ENCODE measurements around the gene IFNAR1.

Gene IFNAR1

DNA sequence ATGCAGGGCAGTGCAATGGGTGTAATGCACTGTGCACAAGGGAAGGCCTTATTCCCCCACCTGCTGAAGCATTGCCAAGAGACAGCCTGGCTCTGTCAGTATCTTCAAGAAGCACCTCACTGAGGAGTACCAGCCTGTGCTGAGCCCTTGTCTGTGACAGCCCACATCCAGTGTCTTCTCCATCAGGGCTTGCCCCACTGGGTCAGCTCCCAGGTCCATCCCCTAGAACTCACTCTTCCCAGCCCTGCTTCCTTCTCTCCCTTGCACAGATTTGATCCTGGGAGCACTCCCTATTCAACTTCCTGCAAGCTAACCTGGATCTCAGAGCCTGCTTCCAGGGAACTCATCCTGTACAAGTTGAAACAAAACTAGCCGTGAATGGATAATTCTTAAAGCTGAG lies 44.8 kb downstream of the IFNAR1 start:
- Histone ChIP-seq H3K4me1 (ENCODE audit: insufficient read depth, low read length, poor library complexity, severe bottlenecking) (peaks cover 11% of the 10 kb centered on the region), H2AFZ (ENCODE audit: low read length) (no peak overlapping the region), H3K9me2 (replicated peaks; ENCODE audit: low read depth, low read length) (no peaks in the 10 kb centered on the region), H4K20me1 (ENCODE audit: insufficient read depth, low read length, poor library complexity, severe bottlenecking) (no peaks in the 10 kb centered on the region), H3K79me2 (ENCODE audit: insufficient read depth, low read length) (no peaks in the 10 kb centered on the region), H3K9ac (ENCODE audit: low read depth, low read length, poor library complexity, severe bottlenecking) (no peak overlapping the region), H3K36me3 (ENCODE audit: insufficient read depth, low read length) (no peaks in the 10 kb centered on the region), H3K4me2 (ENCODE audit: low read depth, low read length, poor library complexity, severe bottlenecking) (no peak overlapping the region), H3K4me3 (ENCODE audit: low read length, poor library complexity, severe bottlenecking) (no peak overlapping the region), H3F3A (ENCODE audit: low read depth) (no peaks in the 10 kb centered on the region), H3K27me3 (ENCODE audit: insufficient read depth, low read length, poor library complexity, severe bottlenecking) (no peaks in the 10 kb centered on the region), H3K9me3 (ENCODE audit: insufficient read depth, low read depth, low read length) (peaks cover 12% of the 10 kb centered on the region; the same call in 1 of the 2 replicates)
- TF ChIP-seq, protein P1, sequence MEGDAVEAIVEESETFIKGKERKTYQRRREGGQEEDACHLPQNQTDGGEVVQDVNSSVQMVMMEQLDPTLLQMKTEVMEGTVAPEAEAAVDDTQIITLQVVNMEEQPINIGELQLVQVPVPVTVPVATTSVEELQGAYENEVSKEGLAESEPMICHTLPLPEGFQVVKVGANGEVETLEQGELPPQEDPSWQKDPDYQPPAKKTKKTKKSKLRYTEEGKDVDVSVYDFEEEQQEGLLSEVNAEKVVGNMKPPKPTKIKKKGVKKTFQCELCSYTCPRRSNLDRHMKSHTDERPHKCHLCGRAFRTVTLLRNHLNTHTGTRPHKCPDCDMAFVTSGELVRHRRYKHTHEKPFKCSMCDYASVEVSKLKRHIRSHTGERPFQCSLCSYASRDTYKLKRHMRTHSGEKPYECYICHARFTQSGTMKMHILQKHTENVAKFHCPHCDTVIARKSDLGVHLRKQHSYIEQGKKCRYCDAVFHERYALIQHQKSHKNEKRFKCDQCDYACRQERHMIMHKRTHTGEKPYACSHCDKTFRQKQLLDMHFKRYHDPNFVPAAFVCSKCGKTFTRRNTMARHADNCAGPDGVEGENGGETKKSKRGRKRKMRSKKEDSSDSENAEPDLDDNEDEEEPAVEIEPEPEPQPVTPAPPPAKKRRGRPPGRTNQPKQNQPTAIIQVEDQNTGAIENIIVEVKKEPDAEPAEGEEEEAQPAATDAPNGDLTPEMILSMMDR (conservative IDR thresholded peaks at IDR 0.05; ENCODE audit: low read length), result no peak
- no peak for TF ChIP-seq EZH2phosphoT487 (IDR thresholded peaks at IDR 0.05; ENCODE audit: borderline replicate concordance)

DNA sequence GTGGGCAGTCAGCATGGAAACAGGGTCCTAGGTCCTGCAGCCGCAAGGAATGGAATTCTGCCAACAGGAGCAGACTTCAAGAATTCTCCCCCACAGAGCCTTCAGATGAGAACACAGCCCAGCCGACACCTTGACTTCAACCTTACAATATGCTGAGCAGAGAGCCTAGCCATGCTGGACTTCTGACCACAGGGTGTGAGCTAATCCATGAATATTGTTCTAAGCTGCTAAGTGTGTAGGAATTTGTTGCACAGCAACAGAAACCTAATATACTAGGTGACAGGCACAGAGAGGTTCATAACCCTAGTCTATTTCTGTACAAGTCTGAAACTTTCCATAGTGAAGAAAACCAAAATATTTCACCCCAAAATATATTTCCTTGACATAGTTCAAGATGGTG lies 45.5 kb downstream of the IFNAR1 start:
- H3K9me3 ChIP-seq (ENCODE audit: insufficient read depth, low read depth, low read length), result peaks cover 12% of the 10 kb centered on the region; the same call in 1 of the 2 replicates
- H3K27me3 ChIP-seq (ENCODE audit: insufficient read depth, low read length, poor library complexity, severe bottlenecking), result no peaks in the 10 kb centered on the region
- H3K79me2 ChIP-seq (ENCODE audit: insufficient read depth, low read length), result no peaks in the 10 kb centered on the region
- no peak overlapping the region for H3K9ac ChIP-seq (ENCODE audit: low read depth, low read length, poor library complexity, severe bottlenecking)
- H3K36me3 ChIP-seq (ENCODE audit: insufficient read depth, low read length), result no peaks in the 10 kb centered on the region
- no peaks in the 10 kb centered on the region for H3K9me2 ChIP-seq (replicated peaks; ENCODE audit: low read depth, low read length)
- H3K4me1 ChIP-seq (ENCODE audit: insufficient read depth, low read length, poor library complexity, severe bottlenecking), result peaks cover 17% of the 10 kb centered on the region
- no peak overlapping the region for H3K4me2 ChIP-seq (ENCODE audit: low read depth, low read length, poor library complexity, severe bottlenecking)
- TF ChIP-seq EZH2phosphoT487 (IDR thresholded peaks at IDR 0.05; ENCODE audit: borderline replicate concordance), result no peak
- TF ChIP-seq, protein P1 (conservative IDR thresholded peaks at IDR 0.05; ENCODE audit: low read length), result no peak
- H3K4me3 ChIP-seq (ENCODE audit: low read length, poor library complexity, severe bottlenecking), result no peak overlapping the region
- H3F3A ChIP-seq (ENCODE audit: low read depth), result no peaks in the 10 kb centered on the region
- no peak overlapping the region for H2AFZ ChIP-seq (ENCODE audit: low read length)
- no peaks in the 10 kb centered on the region for H4K20me1 ChIP-seq (ENCODE audit: insufficient read depth, low read length, poor library complexity, severe bottlenecking)

DNA sequence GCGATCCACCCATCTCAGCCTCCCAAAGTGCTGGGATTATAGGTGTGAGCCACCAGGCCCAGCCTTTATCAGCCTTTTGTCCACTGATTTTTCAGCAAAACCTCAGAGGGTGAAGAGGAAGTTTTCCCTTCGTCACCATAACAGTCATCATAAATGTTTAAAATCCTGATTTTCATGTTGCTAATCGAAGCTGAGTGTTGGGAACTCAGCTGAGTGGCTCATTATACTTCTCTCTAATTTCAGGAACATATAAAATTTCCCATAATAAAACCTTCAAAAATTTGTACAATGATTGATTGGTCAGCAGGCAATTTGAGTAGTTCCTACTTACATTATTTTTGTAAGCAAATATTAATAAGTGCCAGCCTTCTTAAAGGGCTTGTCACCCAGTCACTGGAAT lies 46.6 kb downstream of the IFNAR1 start:
- Histone ChIP-seq H3K9ac (ENCODE audit: low read depth, low read length, poor library complexity, severe bottlenecking) (no peak overlapping the region), H3K4me3 (ENCODE audit: low read length, poor library complexity, severe bottlenecking) (no peak overlapping the region), H3K79me2 (ENCODE audit: insufficient read depth, low read length) (no peaks in the 10 kb centered on the region), H3F3A (ENCODE audit: low read depth) (no peaks in the 10 kb centered on the region), H3K4me2 (ENCODE audit: low read depth, low read length, poor library complexity, severe bottlenecking) (no peak overlapping the region), H3K4me1 (ENCODE audit: insufficient read depth, low read length, poor library complexity, severe bottlenecking) (peaks cover 19% of the 10 kb centered on the region), H3K27me3 (ENCODE audit: insufficient read depth, low read length, poor library complexity, severe bottlenecking) (no peaks in the 10 kb centered on the region), H3K9me2 (replicated peaks; ENCODE audit: low read depth, low read length) (no peaks in the 10 kb centered on the region), H3K36me3 (ENCODE audit: insufficient read depth, low read length) (no peaks in the 10 kb centered on the region), H3K9me3 (ENCODE audit: insufficient read depth, low read depth, low read length) (peaks cover 12% of the 10 kb centered on the region; the same call in 1 of the 2 replicates), H4K20me1 (ENCODE audit: insufficient read depth, low read length, poor library complexity, severe bottlenecking) (no peaks in the 10 kb centered on the region), H2AFZ (ENCODE audit: low read length) (no peak overlapping the region)
- TF ChIP-seq, protein P1 (conservative IDR thresholded peaks at IDR 0.05; ENCODE audit: low read length), result no peak
- no peak for TF ChIP-seq EZH2phosphoT487 (IDR thresholded peaks at IDR 0.05; ENCODE audit: borderline replicate concordance)

Measured in Loucy (cell line).